Ammon's horn (tissue), 1 donor: Measurements from ENCODE around the gene CPEB3.
"Not testable (repeated sequence)": the region's sequence is repeated elsewhere in the genome, so short reads cannot be mapped to it uniquely, and the experiment has no call there.

Experiments
- DNase-seq: peaks from one replicate; pipeline ENCODE4 v3.0.0-alpha.2; 2016; ENCODE audit warnings: low spot score

CPEB3 gene

DNA sequence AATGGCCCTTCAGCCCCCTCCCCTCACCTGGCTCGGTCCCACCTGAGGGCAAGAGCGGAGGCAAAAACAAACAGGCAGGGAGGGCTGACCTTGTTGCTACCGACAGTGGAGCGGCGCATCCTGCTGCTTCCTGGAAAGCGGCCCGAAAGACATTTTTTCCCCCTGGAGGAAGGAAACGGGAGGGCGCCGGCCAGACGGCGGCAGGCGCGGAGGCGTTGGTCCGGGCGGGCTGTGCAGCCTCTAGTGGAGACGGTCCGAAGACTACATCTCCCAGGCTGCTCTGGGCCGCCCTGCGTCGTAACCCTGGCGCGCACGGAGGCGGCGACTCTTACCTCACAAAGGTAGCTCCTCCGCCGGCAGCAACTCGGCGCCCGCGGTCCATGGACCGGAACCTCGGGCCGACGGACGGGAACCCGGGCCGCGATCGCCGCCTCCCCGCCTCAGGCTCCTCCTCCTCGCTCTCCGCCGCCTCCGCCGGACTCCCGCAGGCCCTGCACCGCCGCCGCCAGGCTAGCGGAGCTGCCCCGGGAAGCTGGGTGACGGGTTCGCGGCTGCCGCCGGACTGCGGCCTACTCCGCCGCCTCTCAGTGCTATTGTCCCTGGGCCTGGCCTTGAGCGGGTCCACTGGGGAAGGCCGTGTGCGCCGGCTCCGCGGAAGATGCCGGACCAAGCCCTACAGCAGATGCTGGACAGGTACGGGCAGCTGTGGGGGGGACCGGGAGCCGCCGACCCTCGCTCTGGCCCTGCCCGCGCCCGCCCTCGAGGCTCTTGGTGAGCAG is at the start of gene CPEB3, which contains the start of gene MARCHF5:
Gene CPEB3 (minus strand): TSS at position 242 of the 779 bp plus-strand sequence. CDS start 50,728 bp downstream, outside the sequence.
Gene MARCHF5 (plus strand): TSS at position 331 of the 779 bp plus-strand sequence. CDS start 328 bp downstream, at position 659.
- peak; percentile 97 for DNase-seq

DNA sequence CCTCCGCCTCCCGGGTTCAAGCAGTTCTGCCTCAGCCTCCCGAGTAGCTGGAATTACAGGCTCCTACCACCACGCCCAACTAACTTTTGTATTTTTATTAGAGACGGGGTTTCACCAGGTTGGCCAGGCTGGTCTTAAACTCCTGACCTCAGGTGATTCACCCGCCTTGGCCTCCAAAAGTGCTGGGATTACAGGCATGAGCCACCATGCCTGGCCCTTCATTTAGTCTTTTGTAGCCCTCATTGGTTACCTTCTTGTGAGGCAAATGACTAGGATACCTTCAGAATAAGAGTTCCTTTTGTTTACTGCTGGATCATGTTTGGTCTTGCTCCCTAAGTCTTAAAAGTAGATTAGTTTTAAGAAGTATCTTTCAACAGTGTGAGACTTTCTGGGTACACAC is 39.0 kb upstream of the CPEB3 start:
- DNase-seq, result not testable (repeated sequence)

DNA sequence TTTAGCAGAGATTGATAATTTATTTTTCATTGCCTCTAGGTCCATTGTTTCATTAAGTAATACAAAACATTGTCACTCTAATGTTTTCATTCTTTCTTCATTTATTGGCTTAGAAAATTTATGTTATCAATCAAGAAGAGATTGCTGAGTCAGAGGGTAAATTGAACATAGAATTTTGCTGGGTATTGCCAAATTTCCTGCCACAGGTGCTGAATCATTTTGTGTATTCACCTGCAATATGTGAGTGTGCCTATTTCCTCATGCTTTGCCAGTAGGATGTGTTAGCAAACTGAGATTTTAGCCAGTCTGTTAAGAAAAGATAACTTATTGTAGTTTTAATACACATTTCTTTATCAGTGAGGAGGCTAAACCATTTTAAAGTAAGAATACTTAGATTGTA is 38.1 kb upstream of the CPEB3 start:
- DNase-seq, result no peak

DNA sequence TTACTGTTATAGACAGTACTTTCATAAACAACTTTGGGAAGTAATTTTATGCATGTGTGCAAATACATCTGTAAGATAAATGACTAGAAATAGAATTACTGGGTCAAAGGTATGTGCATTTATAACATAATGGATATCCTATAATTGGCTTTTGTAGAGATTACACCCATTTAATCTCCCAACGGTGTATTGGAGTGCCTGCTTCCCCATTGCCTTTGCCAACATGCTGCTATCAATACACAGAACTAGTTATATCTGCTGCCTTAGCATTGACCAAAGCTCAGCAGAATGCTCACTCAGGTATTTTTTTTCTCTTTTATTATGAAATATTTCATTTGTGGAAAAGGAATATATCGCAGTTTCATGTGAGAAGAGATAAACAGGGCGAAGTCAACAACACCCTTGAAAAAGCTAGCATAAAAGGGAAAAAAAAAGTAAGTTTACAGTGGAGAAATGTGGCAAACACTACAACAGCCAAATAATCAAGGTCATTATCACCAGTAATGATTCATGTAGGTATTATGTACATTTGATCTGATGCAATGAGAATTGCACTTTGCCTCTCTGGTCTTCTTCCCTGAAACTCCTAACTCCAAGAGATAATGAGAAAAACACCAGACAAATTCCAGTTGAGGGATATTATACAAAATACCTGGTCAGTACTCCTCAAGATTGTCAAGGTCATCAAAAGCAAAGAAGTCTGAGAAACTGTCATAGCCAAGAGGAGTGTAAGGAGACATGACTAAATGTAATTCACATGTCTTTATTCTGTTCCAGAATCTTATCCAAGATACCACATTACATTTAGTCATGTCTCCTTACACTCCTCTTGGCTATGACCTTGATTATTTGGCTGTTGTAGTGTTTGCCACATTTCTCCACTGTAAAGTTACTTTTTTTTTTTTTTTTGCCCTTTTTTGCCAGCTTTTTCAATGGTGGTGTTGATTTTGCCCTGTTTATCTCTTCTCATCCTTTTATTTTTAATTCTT is 36.9 kb upstream of the CPEB3 start:
- no peak for DNase-seq

DNA sequence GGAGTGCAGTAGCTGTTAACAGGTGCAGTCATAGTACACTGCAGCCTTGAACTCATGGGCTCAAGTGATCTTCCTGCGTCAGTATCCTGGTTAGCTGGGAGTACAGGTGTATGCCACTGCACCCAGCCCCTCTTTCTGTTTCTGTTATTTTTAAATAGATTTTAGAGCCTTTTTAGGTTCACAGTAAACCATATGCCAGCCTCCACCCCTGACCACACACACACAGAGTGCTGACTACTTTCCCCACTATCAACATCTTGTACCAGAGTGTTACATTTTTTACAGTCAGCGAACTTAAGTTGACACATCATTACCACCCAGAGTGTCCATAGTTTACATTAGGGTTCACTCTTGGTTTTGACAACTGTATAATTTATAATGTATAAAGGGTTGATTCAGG is 32.2 kb upstream of the CPEB3 start:
- no peak for DNase-seq

DNA sequence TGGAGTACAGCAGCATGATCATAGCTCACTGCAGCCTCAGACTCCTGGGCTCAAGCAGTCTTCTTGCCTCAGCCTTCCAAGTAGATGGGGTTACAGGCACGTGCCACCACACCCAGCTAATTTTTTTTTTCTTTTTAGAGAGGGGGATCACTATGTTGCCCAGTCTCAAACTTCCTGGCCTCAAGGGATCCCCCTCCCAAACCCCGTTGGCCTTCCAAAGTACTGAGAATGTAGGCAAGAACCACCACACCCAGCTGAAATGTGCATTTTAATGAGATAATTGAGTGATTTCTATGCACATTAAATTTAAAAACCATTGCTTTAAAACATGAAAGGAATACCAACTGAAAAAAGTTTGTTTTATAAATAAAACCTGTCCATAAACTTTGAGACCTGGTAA is 25.7 kb upstream of the CPEB3 start:
- DNase-seq, result no peak

DNA sequence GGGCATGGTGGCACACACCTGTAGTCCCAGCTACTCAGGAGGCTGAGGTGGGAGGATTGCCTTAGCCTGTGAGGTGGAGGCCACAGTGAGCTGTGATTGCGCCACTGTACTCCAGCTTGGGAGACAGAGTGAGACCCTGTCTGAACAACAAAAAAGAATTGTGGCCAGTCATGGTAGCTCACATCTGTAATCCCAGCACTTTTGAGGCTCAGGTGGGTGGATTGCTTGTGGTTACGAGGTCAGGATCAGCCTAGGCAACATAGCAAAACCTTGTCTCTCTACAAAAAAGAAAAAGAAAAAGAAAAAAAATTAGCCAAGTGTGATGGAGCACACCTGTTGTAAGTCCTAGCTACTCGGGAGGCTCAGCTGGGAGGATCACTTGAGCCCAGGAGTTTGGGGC is 22.9 kb upstream of the CPEB3 start:
- DNase-seq, result no peak

DNA sequence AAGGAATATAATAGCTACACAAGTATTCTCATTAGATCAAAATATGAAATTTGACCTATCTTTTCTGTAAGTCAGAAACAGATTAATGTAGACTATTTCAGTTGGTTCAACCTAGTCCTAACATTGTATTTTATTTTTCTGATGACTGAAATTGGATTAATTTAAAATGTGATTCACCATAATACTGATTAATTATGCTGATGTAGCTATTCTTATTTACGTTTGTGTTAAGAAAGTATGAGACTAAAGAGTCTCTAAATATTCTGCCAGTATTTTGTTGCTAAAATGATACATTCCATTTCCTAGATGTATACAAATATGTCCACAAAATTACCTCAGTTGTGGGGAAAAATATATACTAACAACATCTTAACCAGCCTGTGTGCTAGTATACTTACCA is 18.4 kb upstream of the CPEB3 start:
- no peak for DNase-seq

DNA sequence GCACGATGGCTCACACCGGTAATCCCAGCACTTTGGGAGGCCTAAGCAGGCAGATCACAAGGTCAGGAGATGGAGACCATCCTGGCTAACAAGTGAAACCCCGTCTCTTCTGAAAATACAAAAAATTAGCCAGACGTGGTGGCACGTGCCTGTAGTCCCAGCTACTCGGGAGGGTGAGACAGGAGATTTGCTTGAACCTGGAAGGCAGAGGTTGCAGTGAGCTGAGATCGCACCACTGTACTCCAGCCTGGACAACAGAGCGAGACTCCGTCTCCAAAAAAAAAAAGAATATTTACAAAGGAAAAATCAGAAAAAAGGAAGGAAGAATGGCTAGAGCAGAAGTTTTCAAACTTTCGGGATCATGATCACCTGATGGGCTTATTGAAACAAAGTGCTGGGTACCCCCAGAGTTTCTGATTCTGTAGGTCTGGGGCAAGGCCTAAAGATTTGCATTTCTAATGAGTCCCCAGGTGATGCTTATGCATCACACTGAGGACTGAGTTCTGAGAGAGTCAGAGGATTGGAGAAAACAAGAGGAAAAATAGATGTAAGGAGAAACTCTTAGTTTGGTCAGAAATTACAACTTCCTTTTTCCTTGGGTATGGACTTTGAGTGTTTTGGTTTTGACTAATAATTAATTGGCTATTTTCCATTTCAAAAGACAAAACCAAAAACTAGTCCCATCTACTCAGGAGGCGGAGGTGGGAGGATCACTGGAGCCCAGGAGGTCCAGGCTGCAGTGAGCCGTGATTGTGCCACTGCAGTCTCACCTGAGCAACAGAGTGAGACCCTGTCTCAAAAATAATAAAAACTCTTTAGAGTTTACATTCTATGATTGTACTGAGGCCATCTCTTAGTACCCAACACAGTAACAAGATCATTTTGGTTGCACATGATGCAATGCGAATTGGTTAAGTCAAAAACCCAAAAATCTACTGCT is 14.5 kb upstream of the CPEB3 start:
- no peak for DNase-seq

DNA sequence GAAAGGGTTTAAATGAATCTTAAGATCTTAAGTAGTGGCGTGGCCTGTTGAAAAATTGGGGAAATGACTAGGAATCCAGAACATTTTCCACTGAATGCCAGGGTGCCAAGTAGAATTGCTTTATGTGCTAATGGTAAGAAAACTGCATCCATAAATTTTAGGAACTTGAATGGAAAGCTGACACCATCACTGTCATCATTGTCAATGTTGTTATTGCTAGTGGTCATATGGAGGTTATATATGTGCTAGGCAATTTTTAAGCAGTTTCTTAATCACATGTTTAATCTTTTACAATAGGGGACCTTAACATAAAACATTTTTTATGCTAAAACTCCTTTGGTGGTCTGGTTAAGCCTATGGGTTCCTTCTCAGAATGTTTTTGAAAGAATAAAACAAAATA is 13.2 kb upstream of the CPEB3 start:
- DNase-seq, result no peak

DNA sequence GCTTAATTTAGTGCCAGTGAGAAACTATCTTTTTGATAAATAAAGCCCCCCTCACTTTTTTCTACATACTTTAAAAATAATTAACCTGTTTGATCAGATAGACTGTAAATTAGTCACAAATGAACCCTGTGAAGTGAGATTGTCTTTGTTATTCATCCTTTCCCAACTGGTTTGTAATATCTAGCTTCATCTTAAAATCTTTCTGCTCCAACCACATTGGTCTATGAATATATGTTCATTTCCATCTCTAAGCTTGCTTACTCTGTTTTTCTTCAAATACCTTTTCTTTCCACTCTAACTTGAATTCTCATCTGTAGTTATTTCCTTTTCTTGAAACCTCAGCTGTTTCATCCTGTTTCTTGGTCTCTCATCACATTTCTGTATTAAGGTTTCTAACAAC is 12.2 kb upstream of the CPEB3 start:
- DNase-seq, result no peak

DNA sequence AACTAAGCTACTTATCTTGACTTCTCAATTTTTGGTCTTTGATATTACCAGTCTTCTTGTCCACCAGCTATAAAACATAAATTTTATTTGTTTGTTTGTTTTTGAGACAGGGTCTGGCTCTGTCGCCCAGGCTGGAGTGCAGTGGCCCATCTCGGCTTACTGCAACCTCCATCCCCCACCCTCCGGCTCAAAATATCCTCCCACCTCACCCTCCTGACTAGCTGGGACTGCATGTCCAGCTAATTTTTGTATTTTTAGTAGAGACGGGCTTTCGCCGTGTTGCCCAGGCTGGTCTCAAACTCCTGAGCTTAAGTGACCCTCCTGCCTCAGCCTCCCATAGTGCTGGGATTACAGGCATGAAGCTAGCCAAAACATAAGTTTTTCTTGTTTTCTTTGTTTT is 7.6 kb upstream of the CPEB3 start:
- no peak for DNase-seq

DNA sequence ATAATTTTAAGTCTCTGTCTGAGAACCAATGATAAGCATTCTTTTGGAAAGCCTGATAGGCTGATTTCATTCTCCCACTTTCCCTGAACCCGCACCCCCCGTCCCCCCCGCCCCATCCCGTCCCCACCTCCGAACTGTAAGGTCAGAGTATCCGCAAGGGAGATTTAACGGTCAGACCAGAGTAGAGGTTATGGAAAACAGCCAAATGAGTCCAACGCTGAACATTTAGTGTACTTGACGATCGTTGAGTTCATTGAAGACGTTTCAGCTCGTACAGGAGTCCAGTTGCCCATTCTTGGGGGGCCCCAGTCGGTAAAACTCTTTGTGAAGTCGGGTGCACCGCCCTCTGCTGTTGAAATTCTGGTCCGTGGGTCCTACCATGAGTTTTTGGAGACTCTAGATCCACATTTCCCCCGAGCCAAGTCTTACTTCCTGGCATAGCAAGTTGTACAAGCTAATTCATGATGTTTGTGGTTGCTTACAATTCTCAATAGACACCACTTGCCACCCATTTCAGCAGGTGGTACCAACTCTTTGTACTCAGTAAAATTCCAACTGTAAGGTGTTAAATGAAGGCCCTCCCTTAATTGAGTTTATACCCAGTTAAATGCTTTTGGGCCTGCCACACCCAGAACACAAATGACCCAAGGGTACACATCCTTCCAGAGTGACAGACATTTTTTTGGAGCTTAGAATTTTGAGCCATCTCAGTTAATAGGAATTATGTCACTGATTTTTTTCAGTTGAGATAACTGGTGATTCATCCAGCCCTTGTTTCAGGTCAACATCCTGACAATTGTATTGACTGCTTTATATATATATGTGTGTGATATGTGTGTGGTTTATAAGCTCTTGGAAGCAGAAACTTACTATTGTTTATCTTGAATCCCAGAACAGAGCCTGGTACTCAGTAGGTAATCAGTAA is 1.3 kb upstream of the CPEB3 start:
- peak; percentile 52 for DNase-seq

DNA sequence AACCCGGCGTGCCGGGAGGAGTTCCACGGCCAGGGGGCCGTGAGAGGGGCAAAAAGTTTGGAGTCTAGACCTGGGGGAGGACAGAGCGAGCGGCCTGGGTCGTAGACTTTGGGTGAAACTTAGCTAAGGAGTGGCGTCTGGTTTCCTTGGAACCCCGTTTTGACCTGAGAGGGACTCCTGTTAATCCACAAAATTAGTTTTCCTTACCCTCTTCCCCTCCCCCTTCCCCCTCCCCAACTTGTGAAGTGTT is 663 bp upstream of the CPEB3 start:
- no peak for DNase-seq

DNA sequence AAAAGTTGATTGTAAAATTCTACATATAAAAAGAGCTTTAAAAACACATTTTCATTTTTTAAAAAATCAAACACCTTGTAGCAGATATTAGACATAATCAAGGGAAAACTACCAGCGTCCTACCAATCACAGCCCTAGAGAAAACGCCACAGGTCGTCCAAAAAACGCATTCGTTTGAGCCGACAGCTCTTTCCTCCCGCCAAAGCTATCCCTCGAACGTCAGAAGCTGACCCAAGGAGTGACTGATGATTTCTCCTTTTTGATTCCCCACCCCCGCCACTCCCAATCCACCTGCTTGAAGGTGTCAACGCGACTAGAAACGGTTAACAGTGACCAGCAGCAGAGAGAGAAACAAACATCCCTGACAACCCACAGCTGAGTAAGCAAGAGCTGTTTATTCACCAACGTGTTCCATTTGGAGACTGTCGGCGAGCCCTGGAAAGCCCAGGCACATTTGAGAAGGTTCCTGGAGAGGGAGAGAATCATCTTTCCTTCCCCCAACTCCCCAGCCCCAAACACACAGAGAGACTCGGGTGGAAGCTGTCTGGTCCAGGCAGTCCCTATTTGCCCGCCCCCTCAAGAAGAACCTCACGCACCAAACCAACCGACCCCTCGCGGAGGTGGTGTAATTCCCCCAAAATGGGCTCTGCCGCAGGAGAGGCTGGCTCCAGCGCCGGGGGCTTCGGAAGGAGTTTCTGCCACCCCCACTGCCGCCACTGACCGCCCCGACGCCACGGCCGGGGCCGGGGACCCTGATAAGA is 622 bp downstream of the CPEB3 start:
- peak; percentile 55 for DNase-seq

DNA sequence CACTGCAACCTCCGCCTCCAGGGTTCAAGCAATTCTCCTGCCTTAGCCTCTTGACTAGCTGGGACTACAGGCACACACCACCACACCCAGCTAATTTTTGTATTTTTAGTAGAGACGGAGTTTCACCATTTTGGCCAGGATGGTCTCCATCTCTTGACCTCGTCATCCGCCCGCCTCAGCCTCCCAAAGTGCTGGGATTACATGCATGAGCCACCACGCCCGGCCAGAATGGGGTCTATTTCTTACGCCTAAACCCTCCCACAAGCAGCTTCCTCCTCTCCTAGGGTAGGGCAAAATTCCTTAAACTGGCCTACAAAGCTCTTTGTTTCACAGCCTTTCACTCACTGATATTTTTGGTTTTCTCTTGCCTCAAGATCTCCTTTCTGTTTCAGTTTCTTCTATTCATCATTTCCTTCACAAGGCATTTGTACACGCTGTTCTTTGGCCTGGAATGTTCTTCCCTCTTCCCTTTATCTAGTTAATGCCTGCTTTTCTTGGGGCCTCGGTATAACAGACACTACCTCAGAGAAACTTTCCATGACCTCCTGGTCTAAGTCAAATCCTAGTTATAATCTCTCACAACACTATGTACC is 6.7 kb downstream of the CPEB3 start:
- peak; percentile 54 for DNase-seq

DNA sequence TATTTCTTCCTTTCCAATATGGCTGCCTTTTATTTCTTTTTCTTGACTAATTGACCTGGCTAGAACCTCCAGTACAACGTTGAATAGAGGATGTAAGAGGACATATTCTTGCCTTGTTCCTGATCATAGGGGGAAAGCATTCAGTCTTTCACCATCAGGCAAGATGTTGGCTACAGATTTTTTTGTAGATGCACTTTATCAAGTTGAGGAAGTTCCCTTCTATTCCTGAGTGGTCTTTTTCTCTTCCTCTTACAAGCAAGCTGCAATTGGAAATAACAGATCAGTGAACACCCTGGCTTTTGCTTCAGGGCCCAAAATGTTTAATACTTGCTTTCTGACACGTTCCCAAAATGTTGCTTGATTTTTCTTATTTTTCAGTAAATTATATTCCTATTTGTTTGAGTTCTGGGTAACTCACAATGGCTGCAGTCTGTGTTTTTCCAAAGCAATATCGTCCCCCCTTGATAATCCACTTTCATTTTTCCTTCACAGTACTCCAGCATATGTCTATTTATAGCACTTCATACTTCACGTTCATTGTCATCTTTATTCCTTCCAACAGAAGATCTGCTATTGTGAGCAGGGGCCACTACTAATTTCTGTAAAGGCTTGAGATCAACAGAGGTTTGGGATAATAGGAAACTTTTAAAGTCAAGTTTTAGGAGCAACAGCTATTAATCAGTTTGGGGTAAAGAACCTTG is 11.7 kb downstream of the CPEB3 start:
- DNase-seq, result peak; percentile 26

DNA sequence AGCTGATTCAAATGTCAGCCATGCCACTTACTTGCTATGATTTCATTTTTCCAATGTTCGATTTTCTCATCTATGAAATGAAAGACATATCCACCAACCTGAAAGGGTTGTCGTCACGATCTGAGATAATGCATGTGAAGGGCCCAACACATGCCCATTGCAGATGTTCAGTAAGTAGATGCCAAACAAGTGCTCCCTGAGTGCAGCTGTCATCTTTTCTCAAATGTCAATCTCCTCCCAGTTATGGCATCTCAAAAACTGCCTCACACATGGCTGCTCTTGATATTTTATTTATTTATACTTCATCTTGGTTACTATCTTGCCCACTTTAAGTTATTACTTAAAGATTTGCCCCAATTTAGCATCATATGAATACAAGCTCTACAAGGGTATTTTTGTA is 16.8 kb downstream of the CPEB3 start:
- DNase-seq, result no peak

DNA sequence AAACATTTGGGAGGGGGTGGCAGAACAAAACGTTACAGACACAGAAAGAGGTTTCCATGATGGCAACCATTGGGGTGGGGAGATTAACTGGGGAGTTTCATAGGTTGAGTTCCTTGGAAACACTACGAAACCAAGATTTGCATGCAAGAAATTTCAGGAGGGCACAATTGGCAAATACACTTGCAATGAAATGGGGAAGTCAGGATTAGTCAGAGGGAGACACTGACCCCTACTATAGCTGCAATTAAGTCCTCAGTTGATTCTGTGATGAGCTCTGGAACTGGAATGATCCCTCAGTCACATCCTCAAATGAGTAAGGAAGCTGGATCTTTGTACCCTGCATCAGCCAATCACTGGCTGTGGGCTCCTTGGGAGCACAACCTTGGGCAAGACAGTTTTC is 22.1 kb downstream of the CPEB3 start:
- DNase-seq, result no peak
